ENCODE measurements around the gene CLIP1. TPM values are rescaled to one million over a fixed set of nuclear protein-coding genes. Genes with fewer than 3 reads are reported as not detected.
A peak's percentile ranks its signal among the peaks of the same experiment; 100 is the strongest.

Gene CLIP1
- total RNA-seq, 2 donors from 2014 or later = 35.4 to 65.8 TPM

GRCh38 chr12:122225683-122226365 lies 196.6 kb downstream of the CLIP1 start, which contains the start of gene DIABLO:
TSS of gene DIABLO (minus strand) at chr12:122226052. CDS start at chr12:122226014, 38 bp downstream.
- Histone ChIP-seq H3K36me3 (no peaks in the 10 kb centered on the region), H3K9me3 (no peaks in the 10 kb centered on the region), H3K4me3 (peak within 1 kb of the TSS; percentile 95), H3K9ac (ENCODE audit: low read depth in 2 of 2, low read length in 2 of 2) (peak within 1 kb of the TSS; percentile 76 to 97), H3K27ac (peak within 1 kb of the TSS; percentile 94), H3K4me1 (peaks cover 14% of the 10 kb centered on the region), H3K27me3 (no peaks in the 10 kb centered on the region)
- TF ChIP-seq CTCF (IDR thresholded peaks at IDR 0.05) = no peak
- intact Hi-C loops (cut with DNase I) = no loop called here
- peak; percentile 100 for DNase-seq

Other genes with a start within 250 kb of the CLIP1 start
- gene IL31, start 248.4 kb downstream of the CLIP1 start, total RNA-seq = not detected
- gene LRRC43, start 239.5 kb downstream of the CLIP1 start, total RNA-seq = under 1 TPM; 0.53 to 0.57 TPM
- gene B3GNT4, start 219.0 kb downstream of the CLIP1 start, total RNA-seq = 1 to 10 TPM in 1 of 2 donors, under 1 TPM in 1; 0.69 to 1.7 TPM
- 10 to 100 TPM; 56.6 to 63.1 TPM for gene DIABLO, start 196.6 kb downstream of the CLIP1 start, total RNA-seq
- 10 to 100 TPM; 18.6 to 24.0 TPM for gene VPS33A, start 156.2 kb downstream of the CLIP1 start, total RNA-seq
- 10 to 100 TPM; 17.7 to 20.3 TPM for gene ZCCHC8, start 78.3 kb upstream of the CLIP1 start, total RNA-seq
- 10 to 100 TPM; 57.8 to 84.5 TPM for gene RSRC2, start 104.3 kb upstream of the CLIP1 start, total RNA-seq
- 10 to 100 TPM; 15.1 to 41.2 TPM for gene KNTC1, start 104.6 kb upstream of the CLIP1 start, total RNA-seq